ACHN (cell line): ENCODE results near the gene ITGAE.
"Not testable (repeated sequence)": the region's sequence is repeated elsewhere in the genome, so short reads cannot be mapped to it uniquely, and the experiment has no call there.

Source experiments
- DNase-seq: peaks from one replicate; pipeline ENCODE4 v3.0.0-alpha.2; 2015
- in situ Hi-C: cut with HindIII; loops from 2 replicates; pipeline ENCODE4 v1.10.0; 2017; ENCODE audit warnings: low sequenced_read_pairs, low pct_ligation_motif_present, low pct_unique_long_range_greater_than_20kb

ITGAE gene

GRCh38 chr17:3722716-3723115 is 78.3 kb downstream of the ITGAE start:
- in situ Hi-C loops, result no loop called here
- no peak for DNase-seq

GRCh38 chr17:3719265-3719664 is 81.7 kb downstream of the ITGAE start:
- in situ Hi-C loops, result no loop called here
- DNase-seq, result no peak

GRCh38 chr17:3718201-3718600 is 82.8 kb downstream of the ITGAE start:
- in situ Hi-C loops, result no loop called here
- DNase-seq, result no peak

- in situ Hi-C loops, result no loop called here
- DNase-seq, result no peak
Observed at GRCh38 chr17:3715296-3715695, 85.7 kb downstream of the ITGAE start.

- in situ Hi-C loops, result no loop called here
- DNase-seq, result no peak
Observed at GRCh38 chr17:3712811-3713463, 88.1 kb downstream of the ITGAE start.

- DNase-seq, result peak; percentile 59
- in situ Hi-C loops, result no loop called here
Observed at GRCh38 chr17:3710951-3711383, 90.0 kb downstream of the ITGAE start.

- DNase-seq, result no peak
Observed at GRCh38 chr17:3708366-3708765, 92.6 kb downstream of the ITGAE start.

GRCh38 chr17:3705718-3705984 is 95.3 kb downstream of the ITGAE start:
- DNase-seq, in situ Hi-C loops: not testable (repeated sequence)

More at GRCh38 chr17:3708366-3708765, 92.6 kb downstream of the ITGAE start:
- in situ Hi-C loops, result no loop called here

GRCh38 chr17:3704931-3705717 is 95.9 kb downstream of the ITGAE start:
- in situ Hi-C loops, result no loop called here
- DNase-seq, result no peak

- in situ Hi-C loops, DNase-seq: not testable (repeated sequence)
Observed at GRCh38 chr17:3702041-3702539, 98.9 kb downstream of the ITGAE start.

GRCh38 chr17:3699951-3700350 is 101.0 kb downstream of the ITGAE start:
- in situ Hi-C loops, result no loop called here
- no peak for DNase-seq

- in situ Hi-C loops, result no loop called here
- DNase-seq, result no peak
Observed at GRCh38 chr17:3698139-3698538, 102.8 kb downstream of the ITGAE start.

- in situ Hi-C loops, result no loop called here
Observed at GRCh38 chr17:3697103-3697476, 103.9 kb downstream of the ITGAE start.

GRCh38 chr17:3695723-3696411 is 105.1 kb downstream of the ITGAE start, which contains the start of gene P2RX5:
Gene P2RX5, minus strand, starts transcription at chr17:3696155. Its CDS starts 150 bp downstream, at chr17:3696005.
- in situ Hi-C loops, result no loop called here

More at GRCh38 chr17:3697103-3697476, 103.9 kb downstream of the ITGAE start:
- no peak for DNase-seq

GRCh38 chr17:3695129-3695722 is 105.8 kb downstream of the ITGAE start:
- DNase-seq, result peak; percentile 50
- in situ Hi-C loops, result no loop called here

More at GRCh38 chr17:3695723-3696411, 105.1 kb downstream of the ITGAE start, which contains the start of gene P2RX5:
- DNase-seq, result peak; percentile 34

GRCh38 chr17:3693829-3694231 is 107.2 kb downstream of the ITGAE start:
- DNase-seq, result no peak
- in situ Hi-C loops, result no loop called here

- in situ Hi-C loops, result no loop called here
- DNase-seq, result no peak
Observed at GRCh38 chr17:3693141-3693540, 107.8 kb downstream of the ITGAE start.

- DNase-seq, result no peak
- in situ Hi-C loops, result no loop called here
Observed at GRCh38 chr17:3692346-3692745, 108.6 kb downstream of the ITGAE start.

- DNase-seq, result no peak
- in situ Hi-C loops, result no loop called here
Observed at GRCh38 chr17:3691617-3692067, 109.3 kb downstream of the ITGAE start.
